GM12891 (cell line): ENCODE data around the gene CLTCL1.

Experiments used
- POLR2A ChIP-seq: IDR thresholded peaks from 2 replicates; pipeline ENCODE4 v1.6.1; 2011; ENCODE audit warnings: low read depth, low read length, control low read depth
- POLR2AphosphoS5 ChIP-seq: IDR thresholded peaks from 2 replicates; pipeline ENCODE4 v1.6.1; 2011; ENCODE audit warnings: low read depth, low read length, control low read depth

DNA sequence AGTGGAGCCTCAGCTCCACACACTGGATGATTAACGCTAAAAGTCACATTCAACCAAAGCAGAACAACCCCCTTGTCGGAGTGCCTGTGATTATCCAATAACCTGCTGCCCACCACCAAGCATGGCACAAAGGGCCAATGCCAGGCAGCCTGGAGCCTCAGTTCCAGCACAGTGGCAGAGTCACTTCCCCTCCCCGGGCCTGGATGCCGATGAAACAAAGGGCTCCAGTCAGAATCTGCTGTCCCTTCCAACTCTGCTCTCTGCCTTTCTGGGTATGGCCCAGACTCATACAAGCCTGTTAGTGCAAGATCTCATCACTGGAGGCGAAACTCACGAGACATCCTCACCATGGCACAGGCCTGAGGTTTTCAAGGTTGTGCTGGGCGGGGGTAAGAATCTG lies 52.1 kb downstream of the CLTCL1 start:
- TF ChIP-seq POLR2AphosphoS5: no peak
- no peak for TF ChIP-seq POLR2A
